ENCODE data around the gene ADAMTS17. TPM values are rescaled to one million over a fixed set of nuclear protein-coding genes. Genes with fewer than 3 reads are reported as not detected.
A peak's percentile ranks its signal among the peaks of the same experiment; 100 is the strongest.
"Not testable (repeated sequence)": the region's sequence is repeated elsewhere in the genome, so short reads cannot be mapped to it uniquely, and the experiment has no call there.

ADAMTS17 gene
- total and polyA plus RNA-seq, 11 donors: 0.30 to 2.4 (median 1.2) TPM

DNA sequence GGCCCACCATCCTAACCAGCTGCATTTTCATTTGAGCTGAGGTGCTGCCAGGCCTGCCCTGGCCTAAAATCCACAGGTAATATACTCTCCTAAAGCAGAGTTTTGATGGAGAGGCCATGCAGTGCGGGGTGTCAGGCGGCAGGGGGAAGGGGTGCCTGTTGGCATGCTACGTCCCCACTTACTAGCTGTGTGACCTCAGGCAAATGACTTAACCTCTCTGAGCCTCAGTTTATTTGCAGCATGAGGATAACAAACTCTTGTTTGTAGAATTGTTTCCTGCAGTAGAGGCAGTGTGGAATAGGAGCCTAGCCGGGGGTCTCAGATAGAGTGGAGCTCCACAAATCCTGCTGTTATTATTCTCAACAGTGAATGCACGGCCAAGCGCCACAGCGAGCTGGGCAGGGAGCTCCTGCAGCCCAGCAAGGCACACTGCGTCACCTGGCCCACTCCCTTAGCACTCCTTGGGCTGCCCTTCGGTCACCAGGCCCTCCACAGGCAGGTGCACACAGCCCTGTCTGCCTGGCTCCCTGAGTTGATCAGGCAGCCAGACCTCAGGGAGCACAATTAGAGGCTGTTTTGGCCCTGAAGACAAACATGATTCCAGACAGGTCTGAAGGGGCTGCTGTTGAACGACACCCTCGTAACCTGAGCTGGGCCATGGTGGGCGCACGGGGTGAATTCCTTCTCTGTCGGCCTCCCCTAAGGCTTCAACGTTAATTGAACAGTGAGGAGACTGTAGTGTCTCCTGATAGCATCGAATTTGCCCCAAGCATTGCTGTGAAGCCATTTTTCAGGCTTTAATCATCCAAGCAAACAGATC lies 359.7 kb downstream of the ADAMTS17 start:
- intact Hi-C loops (cut with DNase I): loop anchor here in 1 of 10 donors (10.0 kb wide), 1 partner anchor 63 kb away; no protein-coding TSS in a partner anchor
- H3K9me3 ChIP-seq: no peaks in the 10 kb centered on the region

DNA sequence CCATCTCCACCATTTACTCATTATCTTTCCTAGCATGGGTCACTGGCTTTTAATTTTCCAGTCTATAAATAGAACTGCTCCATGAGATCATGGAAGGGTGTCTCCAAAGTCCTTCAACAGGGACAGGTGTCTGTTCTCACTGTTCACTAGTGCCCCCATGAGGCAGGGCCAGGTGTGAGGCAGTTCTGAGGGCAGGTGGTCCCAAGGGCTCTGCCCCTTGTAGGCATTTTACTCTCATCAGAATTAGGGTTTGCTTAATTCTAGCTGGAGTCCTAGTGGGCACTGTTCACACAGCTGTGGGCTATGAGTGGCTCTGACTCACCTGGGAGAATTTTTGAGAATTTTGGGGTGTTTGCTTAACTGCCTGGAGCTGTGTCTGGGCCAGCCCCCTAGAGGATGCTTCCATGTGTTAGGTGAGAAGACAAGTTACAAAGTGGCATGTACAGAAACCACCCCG lies 360.6 kb downstream of the ADAMTS17 start:
- intact Hi-C loops (cut with DNase I): loop anchor here in 1 of 10 donors (10.0 kb wide), 1 partner anchor 64 kb away; no protein-coding TSS in a partner anchor
- 88 to 97% (median 94%) methylated on average over 1 of the region's 1 CpG for WGBS, 4 donors

More for the DNA sequence above, 359.7 kb downstream of the ADAMTS17 start:
- 89 to 96% (median 91%) methylated on average over 14 to 16 of the region's 16 CpGs for WGBS, 4 donors
- no peaks in the 10 kb centered on the region for H3K27me3 ChIP-seq
- ATAC-seq: no peak
- no peaks in the 10 kb centered on the region for H3K36me3 ChIP-seq
- H3K27ac ChIP-seq: no peak overlapping the region
- DNase-seq: no peak
- H3K4me3 ChIP-seq: no peak overlapping the region
- H3K4me1 ChIP-seq: peaks cover 0 to 19% (median 3%) of the 10 kb centered on the region in 12 donors
- TF ChIP-seq CTCF (IDR thresholded peaks at IDR 0.05): no peak
- TF ChIP-seq POLR2A (IDR thresholded peaks at IDR 0.05): no peak

GRCh38 chr15:99980752-99981151 lies 361.0 kb downstream of the ADAMTS17 start:
- WGBS, 4 donors: 42 to 68% (median 52%) methylated on average over 10 to 12 of the region's 12 CpGs
- H3K27ac ChIP-seq: no peak overlapping the region
- intact Hi-C loops (cut with DNase I): loop anchor here in 1 of 10 donors (10.0 kb wide), 1 partner anchor 64 kb away; no protein-coding TSS in a partner anchor
- H3K4me3 ChIP-seq: no peak overlapping the region
- peaks cover 0 to 19% (median 3%) of the 10 kb centered on the region in 12 donors for H3K4me1 ChIP-seq
- TF ChIP-seq POLR2A (IDR thresholded peaks at IDR 0.05) (no peak), CTCF (IDR thresholded peaks at IDR 0.05) (no peak)
- H3K36me3 ChIP-seq: no peaks in the 10 kb centered on the region
- DNase-seq (no peak), ATAC-seq (peak; percentile 18 to 60 (median 28))
- no peaks in the 10 kb centered on the region for H3K9me3 ChIP-seq
- H3K27me3 ChIP-seq: no peaks in the 10 kb centered on the region

More for the DNA sequence above, 360.6 kb downstream of the ADAMTS17 start:
- Histone ChIP-seq H3K27me3 (no peaks in the 10 kb centered on the region), H3K4me1 (peaks cover 0 to 19% (median 3%) of the 10 kb centered on the region in 12 donors), H3K27ac (no peak overlapping the region), H3K36me3 (no peaks in the 10 kb centered on the region), H3K4me3 (no peak overlapping the region), H3K9me3 (no peaks in the 10 kb centered on the region)
- DNase-seq: no peak
- TF ChIP-seq POLR2A (IDR thresholded peaks at IDR 0.05): no peak
- peak in 6 of 12 donors; percentile 6 to 39 (median 28) for TF ChIP-seq CTCF (IDR thresholded peaks at IDR 0.05)
- peak; percentile 54 to 86 (median 57) for ATAC-seq

- ATAC-seq, H3K27me3 ChIP-seq, DNase-seq, H3K4me3 ChIP-seq, H3K9me3 ChIP-seq, H3K27ac ChIP-seq, H3K36me3 ChIP-seq: not testable (repeated sequence)
- 94 to 97% (median 96%) methylated on average over 4 to 5 of the region's 5 CpGs for WGBS, 4 donors
- intact Hi-C loops (cut with DNase I): loop anchor here in 1 of 10 donors (10.0 kb wide), 1 partner anchor 65 kb away; no protein-coding TSS in a partner anchor
- H3K4me1 ChIP-seq: peaks cover 0 to 19% (median 3%) of the 10 kb centered on the region in 12 donors
These were observed 361.9 kb downstream of the ADAMTS17 start for GRCh38 chr15:99979886-99980285.

Measured in heart left ventricle (tissue), 16 donors.